ENCODE measurements around the gene TRIM33.

GRCh38 chr1:114344656-114345055, 166.3 kb downstream of the TRIM33 start:
- TF ChIP-seq, protein P1, sequence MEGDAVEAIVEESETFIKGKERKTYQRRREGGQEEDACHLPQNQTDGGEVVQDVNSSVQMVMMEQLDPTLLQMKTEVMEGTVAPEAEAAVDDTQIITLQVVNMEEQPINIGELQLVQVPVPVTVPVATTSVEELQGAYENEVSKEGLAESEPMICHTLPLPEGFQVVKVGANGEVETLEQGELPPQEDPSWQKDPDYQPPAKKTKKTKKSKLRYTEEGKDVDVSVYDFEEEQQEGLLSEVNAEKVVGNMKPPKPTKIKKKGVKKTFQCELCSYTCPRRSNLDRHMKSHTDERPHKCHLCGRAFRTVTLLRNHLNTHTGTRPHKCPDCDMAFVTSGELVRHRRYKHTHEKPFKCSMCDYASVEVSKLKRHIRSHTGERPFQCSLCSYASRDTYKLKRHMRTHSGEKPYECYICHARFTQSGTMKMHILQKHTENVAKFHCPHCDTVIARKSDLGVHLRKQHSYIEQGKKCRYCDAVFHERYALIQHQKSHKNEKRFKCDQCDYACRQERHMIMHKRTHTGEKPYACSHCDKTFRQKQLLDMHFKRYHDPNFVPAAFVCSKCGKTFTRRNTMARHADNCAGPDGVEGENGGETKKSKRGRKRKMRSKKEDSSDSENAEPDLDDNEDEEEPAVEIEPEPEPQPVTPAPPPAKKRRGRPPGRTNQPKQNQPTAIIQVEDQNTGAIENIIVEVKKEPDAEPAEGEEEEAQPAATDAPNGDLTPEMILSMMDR (conservative IDR thresholded peaks at IDR 0.05): no peak
- no peak for TF ChIP-seq EZH2 (IDR thresholded peaks at IDR 0.05; ENCODE audit: low read depth)

All from PC-9 (cell line).